ENCODE results near the gene STPG2.

DNA sequence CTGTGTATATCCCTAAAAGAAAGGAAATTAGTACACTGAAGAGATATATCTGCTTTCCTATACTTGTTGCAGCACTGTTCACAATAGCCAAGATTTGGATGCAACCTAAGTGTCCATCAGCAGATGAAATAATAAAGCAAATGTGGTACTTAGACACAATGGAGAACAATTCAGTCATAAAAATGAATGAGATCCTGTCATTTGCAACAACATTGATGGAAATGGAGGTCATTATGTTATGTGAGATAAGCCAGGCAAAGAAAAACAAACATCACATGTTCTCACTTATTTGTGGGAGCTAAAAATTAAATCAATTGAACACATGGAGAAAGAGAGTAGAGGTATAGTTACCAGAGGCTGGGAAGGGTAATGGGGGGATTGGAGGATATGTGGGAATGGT, 611.9 kb downstream of the STPG2 start:
- TF ChIP-seq NFRKB (IDR thresholded peaks at IDR 0.05), result no peak
- no peak for TF ChIP-seq SP1 (IDR thresholded peaks at IDR 0.05)
- no peak for TF ChIP-seq FOXK2 (IDR thresholded peaks at IDR 0.05)
- TF ChIP-seq ARNT (IDR thresholded peaks at IDR 0.05), result no peak
- TF ChIP-seq BHLHE40 (IDR thresholded peaks at IDR 0.05; ENCODE audit: borderline replicate concordance), result no peak
- TF ChIP-seq CTBP1 (IDR thresholded peaks at IDR 0.05; ENCODE audit: borderline replicate concordance), result no peak
- no peak for TF ChIP-seq ELF4 (IDR thresholded peaks at IDR 0.05)
- TF ChIP-seq, protein P1, sequence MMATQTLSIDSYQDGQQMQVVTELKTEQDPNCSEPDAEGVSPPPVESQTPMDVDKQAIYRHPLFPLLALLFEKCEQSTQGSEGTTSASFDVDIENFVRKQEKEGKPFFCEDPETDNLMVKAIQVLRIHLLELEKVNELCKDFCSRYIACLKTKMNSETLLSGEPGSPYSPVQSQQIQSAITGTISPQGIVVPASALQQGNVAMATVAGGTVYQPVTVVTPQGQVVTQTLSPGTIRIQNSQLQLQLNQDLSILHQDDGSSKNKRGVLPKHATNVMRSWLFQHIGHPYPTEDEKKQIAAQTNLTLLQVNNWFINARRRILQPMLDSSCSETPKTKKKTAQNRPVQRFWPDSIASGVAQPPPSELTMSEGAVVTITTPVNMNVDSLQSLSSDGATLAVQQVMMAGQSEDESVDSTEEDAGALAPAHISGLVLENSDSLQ (IDR thresholded peaks at IDR 0.05), result no peak
- TF ChIP-seq FOXA1 (IDR thresholded peaks at IDR 0.05), result no peak
- no peak for TF ChIP-seq TARDBP (IDR thresholded peaks at IDR 0.05)

Measured in HEK293T (cell line).